HG02970 (cell line): Measurements from ENCODE around the gene P2RY14.

Experiments used
- ATAC-seq: cut with Tn5 transposase; IDR thresholded peaks from one replicate; pipeline ENCODE4 v1.9.1; 2021; ENCODE audit warnings: mild to moderate bottlenecking, moderate library complexity, moderate number of reproducible peaks; ENCODE audit not compliant: unreplicated experiment, low FRiP score

P2RY14 gene

DNA sequence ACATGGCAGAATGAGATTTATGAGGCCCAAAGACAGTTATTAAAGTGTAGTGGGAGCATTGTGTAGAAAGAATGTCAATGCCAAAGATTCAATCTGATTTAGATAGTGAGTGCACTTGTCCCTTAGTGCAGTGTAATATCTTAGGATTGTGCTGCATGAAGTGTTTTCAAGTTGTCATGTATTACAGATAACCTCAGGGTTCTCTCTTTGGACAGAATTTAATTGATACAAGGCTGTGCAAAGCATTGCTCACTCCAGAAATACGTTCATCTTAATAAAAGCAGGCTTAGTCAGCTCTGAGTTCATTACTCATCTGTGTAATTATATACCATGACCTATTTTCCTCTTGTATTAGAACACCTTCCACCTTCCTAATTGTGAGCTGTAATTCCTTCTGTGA, 59.3 kb downstream of the P2RY14 start:
- no peak for ATAC-seq

DNA sequence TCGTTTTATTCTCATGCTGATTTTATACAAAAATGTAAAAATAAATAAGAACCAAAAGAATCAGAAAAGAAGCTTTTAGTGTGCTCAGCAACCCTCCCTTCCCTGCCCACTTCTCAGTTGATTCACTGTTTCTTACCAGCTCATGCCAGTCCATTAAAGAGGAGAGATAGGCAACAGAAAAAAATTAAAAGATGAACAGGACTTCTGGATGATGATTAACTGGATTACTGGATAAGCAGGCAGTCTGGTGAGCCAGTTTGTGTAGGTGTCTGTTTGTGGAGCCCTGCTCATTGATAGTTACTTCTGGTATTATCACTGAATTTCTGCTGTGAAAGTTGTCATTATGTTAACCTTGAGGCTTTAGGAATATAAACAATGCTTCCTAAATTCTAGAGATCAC, 60.2 kb downstream of the P2RY14 start:
- ATAC-seq, result no peak

DNA sequence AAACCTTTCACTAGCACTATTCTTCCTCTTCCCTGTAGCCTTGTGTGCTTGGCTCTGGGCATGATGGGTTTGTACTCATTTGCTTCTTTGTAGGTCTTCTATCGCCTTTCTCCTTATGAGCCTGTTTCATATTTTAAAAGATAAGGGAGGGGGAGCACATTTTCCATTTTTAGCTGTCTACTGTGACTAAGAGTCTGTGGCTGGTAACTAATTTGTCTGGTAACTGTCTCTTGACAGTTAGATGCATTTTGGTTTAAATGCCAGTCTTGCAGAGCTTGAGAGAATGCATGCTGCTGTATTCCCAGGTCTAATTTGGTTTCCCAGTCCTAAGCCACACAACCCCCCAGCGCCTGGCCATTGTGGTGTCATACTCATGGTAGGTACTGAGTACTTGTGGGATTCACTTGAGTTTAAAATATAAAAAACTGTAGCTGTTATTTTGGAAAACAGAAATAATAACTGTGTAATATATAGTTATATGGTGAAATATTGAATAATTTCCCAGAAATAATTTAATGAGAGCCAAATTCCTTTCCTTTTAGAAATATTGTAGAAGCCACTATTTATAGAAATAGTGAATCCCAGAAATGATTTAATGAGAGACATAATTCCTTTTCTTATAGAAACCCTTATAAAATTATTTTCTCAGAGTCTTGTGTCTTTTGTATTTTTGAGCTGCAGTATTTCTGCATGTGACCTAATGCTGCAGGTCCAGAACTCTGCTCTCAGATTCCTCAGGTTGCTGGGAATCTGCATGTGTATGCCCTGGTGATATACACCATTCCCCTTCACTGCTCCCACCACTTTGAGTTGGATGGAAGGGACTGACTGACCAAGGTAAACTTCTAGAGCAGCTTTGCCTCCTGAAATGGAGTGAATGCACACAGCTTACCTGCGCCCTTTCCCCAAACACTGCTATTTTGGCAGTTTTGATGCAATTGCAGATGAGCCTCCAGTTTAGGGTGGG, 61.4 kb downstream of the P2RY14 start:
- no peak for ATAC-seq

DNA sequence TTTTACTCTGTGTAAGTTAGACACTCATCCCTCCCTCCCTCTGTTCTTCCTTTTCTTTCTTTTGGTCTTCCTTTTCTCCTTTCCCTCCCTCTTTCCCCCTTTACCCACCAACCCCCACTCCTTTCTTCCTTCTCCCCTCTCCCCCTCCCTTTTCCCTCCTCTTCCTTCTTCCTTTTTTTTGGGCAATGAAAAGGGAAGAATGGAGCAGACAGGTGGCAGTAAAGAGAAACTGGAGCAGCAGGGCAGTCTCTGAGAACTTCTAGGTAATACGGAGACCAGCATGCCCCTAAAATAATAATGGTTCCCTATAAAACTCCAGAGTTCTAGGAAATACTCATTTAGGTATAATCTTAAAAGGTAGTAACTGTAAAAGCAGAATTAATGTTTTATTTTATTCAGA, 63.9 kb downstream of the P2RY14 start:
- no peak for ATAC-seq

GRCh38 chr3:151213881-151214280, 64.5 kb downstream of the P2RY14 start:
- no peak for ATAC-seq

- ATAC-seq, result no peak
Observed at GRCh38 chr3:151213151-151213550, 65.2 kb downstream of the P2RY14 start.

GRCh38 chr3:151210676-151211381, 67.5 kb downstream of the P2RY14 start:
- no peak for ATAC-seq

DNA sequence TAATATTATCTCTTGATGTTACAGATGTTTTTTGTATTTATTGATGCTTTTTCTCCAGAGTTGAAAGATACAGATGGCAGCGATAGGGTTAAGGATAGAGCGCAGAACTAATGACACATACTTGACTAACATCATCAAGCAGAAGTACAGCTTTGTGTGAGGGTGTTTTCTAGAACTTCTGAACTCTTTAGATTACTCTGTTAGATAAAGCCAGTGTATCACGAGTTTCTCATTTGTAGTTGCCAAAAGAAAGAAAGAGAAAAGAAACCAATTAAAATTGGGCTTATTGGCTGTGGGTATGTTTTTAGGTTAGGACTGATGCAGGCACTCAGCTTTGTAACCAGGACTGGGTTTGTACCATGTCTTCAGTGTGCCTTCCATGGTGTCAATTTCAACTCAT, 68.7 kb downstream of the P2RY14 start:
- ATAC-seq, result no peak

GRCh38 chr3:151206201-151206600, 72.1 kb downstream of the P2RY14 start:
- ATAC-seq, result no peak

GRCh38 chr3:151205482-151205881, 72.9 kb downstream of the P2RY14 start:
- no peak for ATAC-seq

- no peak for ATAC-seq
Observed at GRCh38 chr3:151204530-151205402, 73.6 kb downstream of the P2RY14 start.

DNA sequence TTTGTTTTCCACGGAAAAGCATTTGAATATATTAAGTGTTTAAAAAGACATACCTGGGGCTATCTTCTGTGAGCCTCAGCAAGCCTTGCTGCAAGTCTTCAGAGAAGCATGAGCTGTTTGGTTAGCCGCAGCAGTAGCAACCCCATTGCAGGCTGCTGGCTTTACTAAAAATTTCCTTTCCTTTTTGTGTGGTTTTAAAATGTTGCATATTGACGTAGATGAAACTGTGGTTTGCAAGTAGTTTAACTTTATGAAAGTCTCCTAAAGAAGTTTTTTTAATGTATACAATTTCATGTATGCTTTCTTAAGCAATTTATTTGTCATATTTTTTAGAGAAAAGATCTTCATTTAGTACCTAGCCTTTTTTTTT, 75.3 kb downstream of the P2RY14 start, which contains the start of gene GPR171:
GPR171 (minus strand) TSS at position 166 of the 370 bp plus-strand sequence. CDS start 3,830 bp downstream, outside the sequence.
- peak; percentile 75 for ATAC-seq

DNA sequence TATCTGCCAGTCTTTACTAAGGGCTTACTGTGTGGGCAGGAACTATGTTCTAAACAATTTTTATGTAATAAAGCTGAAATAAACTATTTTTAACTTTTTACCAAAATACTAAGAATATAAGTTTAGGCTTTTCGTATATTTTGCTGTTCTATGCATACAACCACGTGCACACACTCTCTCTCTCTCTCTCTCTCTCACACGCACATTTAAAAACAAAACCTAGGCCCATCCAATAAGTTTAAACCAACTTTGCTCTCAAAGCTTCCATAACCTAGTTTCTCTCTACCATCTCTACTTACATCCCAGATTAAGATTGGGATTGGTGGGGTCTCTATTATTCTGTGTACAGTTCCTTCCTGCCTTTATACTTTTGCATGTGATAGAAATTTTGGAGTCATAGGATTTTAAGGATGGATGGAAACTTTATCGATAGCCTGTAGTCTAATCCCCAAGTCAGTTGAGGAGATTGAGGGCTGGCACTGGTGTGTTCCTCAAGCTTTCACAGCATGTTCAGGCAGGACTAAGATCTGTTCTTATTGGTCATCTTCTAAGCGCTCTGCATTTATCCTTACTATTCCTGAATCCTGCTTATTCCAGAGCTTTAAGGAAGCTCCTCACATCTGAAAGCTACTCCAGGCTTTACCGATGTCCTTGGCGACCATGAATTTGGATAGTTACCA, 77.2 kb downstream of the P2RY14 start:
- no peak for ATAC-seq

DNA sequence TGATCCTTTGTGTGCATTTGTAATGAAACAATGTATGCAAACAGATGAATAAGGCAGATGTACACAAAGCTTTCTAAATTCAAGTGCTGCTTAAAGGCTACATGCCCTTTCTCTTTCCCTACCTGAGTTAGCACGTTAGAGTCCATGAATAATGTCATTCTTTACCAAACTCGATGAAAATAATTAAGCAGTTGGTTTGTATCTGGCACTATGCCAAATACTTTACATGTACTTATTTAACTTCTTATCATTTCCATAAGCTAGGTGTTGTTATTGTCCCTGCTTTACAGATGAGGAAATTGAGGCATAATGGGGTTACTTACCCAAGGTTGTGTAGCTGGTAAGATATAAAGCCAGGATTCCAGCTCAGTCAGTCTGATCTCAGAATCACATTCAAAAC, 77.8 kb downstream of the P2RY14 start:
- ATAC-seq, result no peak

DNA sequence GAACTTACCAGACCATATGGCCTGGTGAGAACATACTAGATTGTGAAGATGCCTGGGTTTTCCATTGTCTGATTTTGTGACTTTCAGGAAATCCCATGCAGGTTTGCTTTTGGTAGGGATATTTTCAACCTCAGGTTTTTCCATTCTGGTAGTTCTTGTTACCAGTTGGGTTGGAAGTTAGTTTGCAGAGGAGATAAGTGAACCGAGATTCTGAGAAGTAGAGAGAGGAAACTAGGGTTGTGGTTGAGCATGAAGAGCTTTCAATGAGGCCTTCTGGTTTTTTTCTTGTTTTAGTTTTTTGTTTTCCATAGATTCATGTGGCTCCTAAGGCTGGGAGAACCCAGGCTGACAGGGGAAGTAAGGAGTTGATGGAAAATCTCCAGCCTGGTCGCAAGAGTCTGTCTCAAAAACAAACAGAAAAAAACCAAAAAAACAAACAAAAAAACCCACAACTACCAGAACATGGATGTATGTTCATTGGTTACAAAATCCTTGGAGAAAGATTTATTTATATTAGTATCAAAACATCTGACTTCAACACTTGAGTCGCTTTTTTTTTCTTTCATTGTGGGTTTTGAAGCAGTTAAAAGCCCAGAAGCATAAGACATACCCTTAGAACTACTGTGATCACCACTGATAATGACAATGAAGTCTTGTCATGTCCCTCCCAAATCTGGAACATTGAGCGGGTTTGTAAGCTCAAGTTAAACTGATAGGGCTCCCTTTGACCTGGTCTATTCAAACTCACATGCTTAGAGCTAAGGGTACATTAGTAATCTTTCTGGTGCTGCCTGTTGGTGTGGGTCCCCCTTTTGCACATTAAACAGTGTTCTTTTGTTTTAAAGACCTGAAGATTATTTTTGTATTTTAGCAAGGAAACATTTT, 78.5 kb downstream of the P2RY14 start:
- no peak for ATAC-seq

DNA sequence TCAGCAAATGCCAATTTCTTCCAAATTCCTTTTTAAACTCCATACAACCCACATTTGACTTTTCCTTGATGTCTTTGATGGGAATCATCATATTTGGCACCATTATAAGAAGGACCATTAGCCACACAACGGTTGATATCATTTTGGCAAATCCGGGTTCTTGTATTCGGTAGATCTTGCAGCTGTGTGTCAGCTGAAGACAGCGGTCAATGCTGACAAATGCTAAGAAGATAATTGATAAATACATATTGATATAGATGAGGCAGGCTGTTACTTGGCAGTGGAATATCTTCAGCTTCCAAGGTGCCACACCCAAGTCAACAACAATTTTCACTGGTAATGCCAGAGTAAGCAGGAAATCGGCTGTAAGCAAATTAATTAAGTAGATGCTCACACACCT, 79.5 kb downstream of the P2RY14 start:
- no peak for ATAC-seq

GRCh38 chr3:151197981-151198767, 80.2 kb downstream of the P2RY14 start:
- ATAC-seq, result no peak

- no peak for ATAC-seq
Observed at GRCh38 chr3:151197228-151197627, 81.1 kb downstream of the P2RY14 start.
